GM19463 (cell line): ENCODE data around the gene HMCN2.

Experiments used
- ATAC-seq: cut with Tn5 transposase; IDR thresholded peaks from one replicate; pipeline ENCODE4 v1.9.1; 2021; ENCODE audit warnings: mild to moderate bottlenecking, moderate library complexity; ENCODE audit not compliant: unreplicated experiment

Gene HMCN2

GRCh38 chr9:130265431-130266235, at the start of gene HMCN2:
Gene HMCN2, plus strand, starts transcription at chr9:130265760. Its CDS starts 119 bp downstream, at chr9:130265879.
- no peak for ATAC-seq

GRCh38 chr9:130217838-130218237, 47.7 kb upstream of the HMCN2 start:
- ATAC-seq: no peak

- no peak for ATAC-seq
Observed at GRCh38 chr9:130219661-130220096, 45.9 kb upstream of the HMCN2 start.

GRCh38 chr9:130220352-130220751, 45.2 kb upstream of the HMCN2 start:
- ATAC-seq: no peak

GRCh38 chr9:130222833-130223232, 42.7 kb upstream of the HMCN2 start:
- no peak for ATAC-seq

GRCh38 chr9:130225071-130225470, 40.5 kb upstream of the HMCN2 start:
- no peak for ATAC-seq

- ATAC-seq: no peak
Observed at GRCh38 chr9:130225586-130225985, 40.0 kb upstream of the HMCN2 start.

- ATAC-seq: no peak
Observed at GRCh38 chr9:130226112-130226511, 39.4 kb upstream of the HMCN2 start.

GRCh38 chr9:130227833-130228232, 37.7 kb upstream of the HMCN2 start:
- ATAC-seq: no peak

- no peak for ATAC-seq
Observed at GRCh38 chr9:130229759-130230158, 35.8 kb upstream of the HMCN2 start.

- ATAC-seq: no peak
Observed at GRCh38 chr9:130230631-130231030, 34.9 kb upstream of the HMCN2 start.

GRCh38 chr9:130232899-130233586, 32.5 kb upstream of the HMCN2 start:
- no peak for ATAC-seq

- no peak for ATAC-seq
Observed at GRCh38 chr9:130233587-130233945, 32.0 kb upstream of the HMCN2 start.

- no peak for ATAC-seq
Observed at GRCh38 chr9:130234340-130235260, 31.0 kb upstream of the HMCN2 start.

- no peak for ATAC-seq
Observed at GRCh38 chr9:130235558-130236435, 29.8 kb upstream of the HMCN2 start.

GRCh38 chr9:130236436-130236985, 29.0 kb upstream of the HMCN2 start:
- ATAC-seq: no peak

- no peak for ATAC-seq
Observed at GRCh38 chr9:130237076-130237475, 28.5 kb upstream of the HMCN2 start.

- no peak for ATAC-seq
Observed at GRCh38 chr9:130237763-130238524, 27.6 kb upstream of the HMCN2 start.

GRCh38 chr9:130239363-130239695, 26.2 kb upstream of the HMCN2 start:
- ATAC-seq: no peak
